Nephron (organoid): ENCODE data around the gene GYPE.
"Not testable (repeated sequence)": the region's sequence is repeated elsewhere in the genome, so short reads cannot be mapped to it uniquely, and the experiment has no call there.

Experiments used
- H3K27ac Mint-ChIP-seq, 3 experiments: 2 replicates each; pipeline ENCODE4 v1.8.0; 2020; ENCODE audit warnings: mixed read lengths in 3 of 3, mild to moderate bottlenecking in 2 of 3, moderate library complexity in 1 of 3
- H3K27me3 Mint-ChIP-seq: 2 replicates; pipeline ENCODE4 v1.8.0; 2021; ENCODE audit warnings: low read depth, mild to moderate bottlenecking, moderate library complexity, mixed read lengths
- H3K36me3 Mint-ChIP-seq: 2 replicates; pipeline ENCODE4 v1.8.0; 2020; ENCODE audit warnings: low read depth, mixed read lengths
- H3K4me1 Mint-ChIP-seq: 2 replicates; pipeline ENCODE4 v1.8.0; 2020; ENCODE audit warnings: mixed read lengths
- H3K4me3 Mint-ChIP-seq, 3 experiments: 2 replicates each; pipeline ENCODE4 v1.8.0; 2020; ENCODE audit warnings: mild to moderate bottlenecking in 3 of 3, mixed read lengths in 3 of 3, moderate library complexity in 2 of 3
- H3K9me3 Mint-ChIP-seq: 2 replicates; pipeline ENCODE4 v1.8.0; 2020; ENCODE audit warnings: mixed read lengths
- CTCF ChIP-seq, 3 experiments: fragments of 200-600 bp; sonication (generic); IDR thresholded peaks; one replicate each; pipeline ENCODE4 v1.5.0; 2021; ENCODE audit warnings: antibody characterized with exemption in 3 of 3; ENCODE audit not compliant: unreplicated experiment in 3 of 3

GYPE gene

GRCh38 chr4:143905440-143905839 lies at the start of gene GYPE:
GYPE (minus strand) TSS chr4:143905559; CDS start chr4:143905507, 52 bp downstream.
- H3K27ac Mint-ChIP-seq, H3K36me3 Mint-ChIP-seq, H3K9me3 Mint-ChIP-seq, H3K4me3 Mint-ChIP-seq, H3K27me3 Mint-ChIP-seq, H3K4me1 Mint-ChIP-seq: not testable (repeated sequence)

GRCh38 chr4:143951458-143951972 lies 46.2 kb upstream of the GYPE start:
- H3K4me1 Mint-ChIP-seq, H3K4me3 Mint-ChIP-seq, H3K36me3 Mint-ChIP-seq, H3K27ac Mint-ChIP-seq, H3K27me3 Mint-ChIP-seq, H3K9me3 Mint-ChIP-seq: not testable (repeated sequence)

DNA sequence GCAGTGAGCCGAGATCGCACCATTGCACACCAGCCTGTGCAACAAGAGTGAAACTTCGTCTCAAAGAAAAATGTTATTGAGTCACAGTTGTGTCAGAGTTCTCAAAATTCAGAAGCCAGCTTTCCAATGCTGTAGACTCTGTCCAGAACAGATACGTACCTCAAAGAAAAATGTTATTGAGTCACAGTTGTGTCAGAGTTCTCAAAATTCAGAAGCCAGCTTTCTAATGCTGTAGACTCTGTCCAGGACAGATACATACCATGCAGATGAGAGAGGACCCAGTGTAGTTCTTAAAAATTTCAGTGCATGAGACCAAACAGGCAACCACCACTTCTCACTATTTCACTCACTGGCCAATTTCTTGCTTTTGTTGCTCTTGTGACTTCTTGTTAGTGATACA lies 45.6 kb upstream of the GYPE start:
- H3K27ac Mint-ChIP-seq, H3K27me3 Mint-ChIP-seq, H3K4me3 Mint-ChIP-seq, H3K9me3 Mint-ChIP-seq, H3K36me3 Mint-ChIP-seq, H3K4me1 Mint-ChIP-seq: not testable (repeated sequence)

DNA sequence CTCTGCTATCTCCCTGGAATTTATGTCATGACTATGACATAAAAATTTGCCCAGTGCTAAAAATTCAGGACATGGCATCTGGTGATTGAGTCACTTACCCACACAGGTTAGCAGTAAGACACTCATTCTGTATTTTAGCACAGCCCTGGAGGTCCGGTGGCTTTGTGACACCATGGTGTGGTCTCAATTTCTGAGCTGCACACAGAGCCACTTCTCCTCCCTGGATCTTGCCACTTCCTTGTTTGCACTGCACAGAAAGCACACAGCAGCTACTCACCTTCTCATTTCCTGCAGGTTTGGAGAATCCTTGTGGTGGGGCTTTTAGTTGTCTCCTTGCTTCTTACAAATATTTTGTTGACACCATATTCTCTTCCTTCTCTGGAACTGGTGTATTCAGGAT lies 44.8 kb upstream of the GYPE start:
- not testable (repeated sequence) for H3K36me3 Mint-ChIP-seq, H3K4me1 Mint-ChIP-seq, H3K27me3 Mint-ChIP-seq, H3K9me3 Mint-ChIP-seq, H3K4me3 Mint-ChIP-seq, H3K27ac Mint-ChIP-seq

DNA sequence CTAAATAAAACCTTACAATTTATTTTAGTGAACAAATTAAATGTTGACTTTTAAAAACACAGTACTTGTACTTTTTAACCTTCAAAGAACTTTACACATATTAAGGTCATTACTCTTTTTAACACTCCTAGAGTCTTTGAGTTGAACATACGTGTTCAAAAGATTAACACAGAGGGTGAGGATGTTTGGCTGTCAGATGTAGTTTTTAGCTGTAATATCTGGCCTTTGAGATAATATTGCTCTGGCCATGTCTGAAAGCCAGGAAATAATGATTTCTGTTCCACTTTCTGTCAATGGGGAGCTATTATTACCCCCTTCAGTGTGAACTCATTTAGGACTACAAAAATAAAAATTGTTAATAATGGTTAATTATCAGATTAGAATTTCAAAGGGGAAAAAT lies 42.1 kb upstream of the GYPE start:
- H3K4me3 Mint-ChIP-seq, H3K4me1 Mint-ChIP-seq, H3K36me3 Mint-ChIP-seq, H3K9me3 Mint-ChIP-seq, H3K27me3 Mint-ChIP-seq, H3K27ac Mint-ChIP-seq: not testable (repeated sequence)

GRCh38 chr4:143940708-143941107 lies 35.3 kb upstream of the GYPE start:
- H3K36me3 Mint-ChIP-seq, H3K27ac Mint-ChIP-seq: not testable (repeated sequence)

DNA sequence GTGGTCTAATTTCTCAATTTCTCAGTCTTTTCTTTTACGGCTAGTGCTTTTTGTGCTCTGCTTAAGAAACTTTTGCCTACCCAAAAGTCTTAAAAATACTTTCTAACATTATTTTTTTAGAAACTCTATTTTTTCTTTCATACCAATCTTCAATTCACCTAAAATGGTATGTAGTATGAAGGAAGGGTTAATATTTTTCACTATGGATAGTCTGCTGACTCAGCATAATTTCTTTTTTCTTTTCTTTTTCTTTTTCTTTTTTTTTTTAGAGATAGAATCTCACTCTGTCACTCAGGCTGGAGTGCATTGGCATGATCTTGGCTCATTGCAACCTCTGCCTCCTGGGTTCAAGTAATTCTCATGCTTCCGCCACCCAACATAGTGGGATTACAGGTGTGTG lies 34.2 kb upstream of the GYPE start:
- H3K4me3 Mint-ChIP-seq, result no peak overlapping the region
- H3K27ac Mint-ChIP-seq, result no peak overlapping the region
- H3K4me1 Mint-ChIP-seq, result no peaks in the 10 kb centered on the region
- no peaks in the 10 kb centered on the region for H3K9me3 Mint-ChIP-seq
- H3K36me3 Mint-ChIP-seq, result no peaks in the 10 kb centered on the region
- no peaks in the 10 kb centered on the region for H3K27me3 Mint-ChIP-seq
- no peak for TF ChIP-seq CTCF (IDR thresholded peaks at IDR 0.05; ENCODE audit: unreplicated experiment in 3 of 3)

More at GRCh38 chr4:143940708-143941107, 35.3 kb upstream of the GYPE start:
- H3K27me3 Mint-ChIP-seq, H3K9me3 Mint-ChIP-seq, H3K4me3 Mint-ChIP-seq, H3K4me1 Mint-ChIP-seq: not testable (repeated sequence)

DNA sequence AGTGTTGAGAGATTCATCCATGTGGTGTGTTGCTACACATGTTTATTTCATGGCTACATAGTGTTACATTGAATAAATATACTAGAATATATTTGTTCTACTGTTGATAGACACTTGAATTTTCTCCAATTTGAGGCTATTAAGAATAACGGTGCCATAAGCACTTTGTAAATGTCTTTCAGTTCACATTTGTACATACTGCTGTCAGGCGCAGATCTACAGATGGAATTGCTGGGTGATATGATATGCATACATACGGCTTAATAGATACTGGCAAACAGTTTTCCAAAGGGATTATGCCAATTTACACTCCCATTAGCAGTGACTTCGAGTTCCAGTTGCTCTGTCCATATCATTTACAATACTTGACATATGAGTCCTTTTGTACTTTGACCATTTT lies 33.5 kb upstream of the GYPE start:
- H3K27me3 Mint-ChIP-seq, H3K4me3 Mint-ChIP-seq, H3K27ac Mint-ChIP-seq, H3K9me3 Mint-ChIP-seq, H3K4me1 Mint-ChIP-seq, H3K36me3 Mint-ChIP-seq: not testable (repeated sequence)

- Mint-ChIP-seq H3K4me1 (no peaks in the 10 kb centered on the region), H3K27me3 (peaks cover 4% of the 10 kb centered on the region), H3K36me3 (no peaks in the 10 kb centered on the region), H3K4me3 (no peak overlapping the region), H3K27ac (no peak overlapping the region), H3K9me3 (peaks cover 5% of the 10 kb centered on the region)
- no peak for TF ChIP-seq CTCF (IDR thresholded peaks at IDR 0.05; ENCODE audit: unreplicated experiment in 3 of 3)
These were observed 15.8 kb upstream of the GYPE start for GRCh38 chr4:143921181-143921580.

DNA sequence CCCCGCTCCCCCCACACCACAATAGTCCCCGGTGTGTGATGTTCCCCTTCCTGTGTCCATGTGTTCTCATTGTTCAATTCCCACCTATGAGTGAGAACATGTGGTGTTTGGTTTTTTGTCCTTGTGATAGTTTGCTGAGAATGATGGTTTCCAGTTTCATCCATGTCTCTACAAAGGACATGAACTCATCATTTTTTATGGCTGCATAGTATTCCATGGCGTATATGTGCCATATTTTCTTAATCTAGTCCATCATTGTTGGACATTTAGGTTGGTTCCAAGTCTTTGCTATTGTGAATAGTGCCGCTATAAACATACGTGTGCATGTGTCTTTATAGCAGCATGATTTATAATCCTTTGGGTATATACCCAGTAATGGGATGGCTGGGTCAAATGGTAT lies 11.1 kb upstream of the GYPE start:
- H3K4me3 Mint-ChIP-seq, H3K36me3 Mint-ChIP-seq, H3K27me3 Mint-ChIP-seq, H3K4me1 Mint-ChIP-seq, H3K27ac Mint-ChIP-seq: not testable (repeated sequence)
- H3K9me3 Mint-ChIP-seq, result peaks cover 12% of the 10 kb centered on the region

- H3K27me3 Mint-ChIP-seq, H3K27ac Mint-ChIP-seq, H3K36me3 Mint-ChIP-seq, H3K9me3 Mint-ChIP-seq, H3K4me3 Mint-ChIP-seq, H3K4me1 Mint-ChIP-seq: not testable (repeated sequence)
These were observed 7.1 kb upstream of the GYPE start for GRCh38 chr4:143912478-143912877.

DNA sequence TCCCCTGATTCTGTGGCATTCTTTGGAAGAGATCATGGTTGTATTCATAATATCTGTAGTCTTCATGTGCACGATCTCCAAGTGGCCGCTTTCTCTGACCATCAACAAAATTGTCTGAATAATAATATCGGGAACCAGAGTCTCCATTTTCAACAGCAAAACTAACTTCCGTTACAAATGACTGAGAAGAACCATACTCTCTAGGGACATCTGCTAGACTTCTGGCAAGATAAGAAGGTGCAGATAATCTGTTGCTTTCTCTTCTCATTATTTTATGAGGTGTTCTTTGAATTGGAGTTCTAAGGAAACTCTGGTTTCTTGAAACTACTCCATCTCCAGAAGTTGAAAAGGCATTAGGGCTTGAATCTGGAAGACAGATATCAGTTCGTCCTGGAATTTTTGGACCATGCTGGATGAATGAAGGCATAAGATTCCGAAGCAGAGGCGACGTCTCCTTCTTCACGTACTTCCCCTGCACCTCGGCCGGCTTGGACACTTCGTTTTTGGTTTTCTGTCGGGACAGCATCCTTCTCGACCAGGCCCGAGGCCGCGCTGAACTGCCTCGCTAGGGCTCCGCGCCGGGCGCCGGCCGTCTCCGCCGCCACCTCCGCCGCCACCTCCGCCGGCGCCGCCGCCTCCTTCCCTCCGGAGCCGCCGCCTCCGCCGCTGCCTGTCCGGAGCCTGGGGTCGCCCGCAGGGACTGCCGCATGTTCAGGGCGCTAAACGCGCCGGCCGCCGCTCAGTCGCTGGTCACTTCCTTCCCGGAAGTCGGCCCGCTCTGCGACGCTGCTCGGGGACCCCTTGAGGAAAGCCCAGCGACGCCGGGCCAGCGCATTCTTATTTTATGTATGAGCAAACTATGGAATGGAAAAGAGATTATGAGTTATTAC lies 6.4 kb upstream of the GYPE start:
- H3K4me1 Mint-ChIP-seq, H3K4me3 Mint-ChIP-seq, H3K27me3 Mint-ChIP-seq, H3K36me3 Mint-ChIP-seq, H3K27ac Mint-ChIP-seq, H3K9me3 Mint-ChIP-seq: not testable (repeated sequence)

DNA sequence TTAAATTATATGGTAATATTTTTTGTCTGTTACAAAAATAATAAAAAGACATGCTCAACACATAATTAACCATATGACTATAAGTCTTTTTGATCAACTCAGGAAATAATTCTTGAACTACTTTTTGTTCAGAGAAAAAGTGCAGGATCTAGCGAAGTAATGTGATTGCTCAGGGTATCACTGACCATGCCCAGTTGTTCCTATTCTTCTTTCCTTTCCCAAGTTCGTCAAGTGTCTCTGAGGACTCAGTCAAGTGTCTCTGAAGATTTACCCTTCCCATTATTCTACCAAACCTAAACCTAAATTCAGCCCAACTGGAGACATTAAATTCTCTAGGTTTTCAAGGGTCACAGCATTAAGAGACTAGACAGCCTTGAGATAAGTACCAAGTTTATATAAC lies 5.5 kb upstream of the GYPE start:
- H3K27me3 Mint-ChIP-seq, H3K36me3 Mint-ChIP-seq: not testable (repeated sequence)

More for the DNA sequence above, 5.5 kb upstream of the GYPE start:
- H3K9me3 Mint-ChIP-seq, H3K27ac Mint-ChIP-seq, H3K4me3 Mint-ChIP-seq, H3K4me1 Mint-ChIP-seq: not testable (repeated sequence)
